HCT116 (cell line): ENCODE measurements around the gene CPD. TPM values are rescaled to one million over a fixed set of nuclear protein-coding genes. Genes with fewer than 3 reads are reported as not detected.

ENCODE experiments used
- ATAC-seq: fragments of 200-7000 bp; cut with Tn5 transposase; 2 replicates; pipeline ENCODE4 v1.9.1; 2020; ENCODE audit warnings: mild to moderate bottlenecking, moderate library complexity
- BruUV-seq: library from RNA; stranded (reverse); fragments of 400-500 nt; replicated peaks from 2 replicates; lab custom pipeline; 2021; lab: Mats Ljungman, UMichigan
- CTCF ChIA-PET: fragments of 300-600 bp; sonication (Branson Sonifier 250); formaldehyde crosslinking; loops from one replicate; lab custom pipeline; 2021; ENCODE audit warnings: antibody characterized with exemption; lab: Charles Lee
- POLR2A ChIA-PET: fragments of 300-600, 350-600 bp; sonication (Branson Sonifier 250); formaldehyde crosslinking; loops from one replicate; lab custom pipeline; 2021; ENCODE audit warnings: antibody characterized with exemption; lab: Charles Lee
- RAD21 ChIA-PET, 2 experiments: fragments of 300-600 bp; sonication (Branson Sonifier 250); formaldehyde crosslinking; loops; one replicate each; lab custom pipeline; 2023; ENCODE audit warnings: low total read pairs in 2 of 2; ENCODE audit not compliant: uncharacterized antibody in 2 of 2, unreplicated experiment in 2 of 2, low non-redundant PET in 1 of 2; lab: Charles Lee
- DNase-seq: peaks from one replicate; pipeline ENCODE4 v3.0.0-alpha.2; 2010; ENCODE audit warnings: low read depth, low spot score
- H2AFZ ChIP-seq: fragments of 200-600 bp; shearing (Covaris generic), sonication (generic); 2 replicates; pipeline ENCODE4 v1.6.1; 2017; ENCODE audit warnings: low read depth, mixed run types, mixed read lengths, antibody characterized with exemption, low read length; ENCODE audit not compliant: poor library complexity, severe bottlenecking
- H3K27ac ChIP-seq: 2 replicates; pipeline ENCODE4 v1.5.1; 2012; ENCODE audit warnings: low read depth, low read length
- H3K27me3 ChIP-seq: fragments of 200-600 bp; sonication (generic); 2 replicates; pipeline ENCODE4 v1.6.1; 2016; ENCODE audit warnings: mixed run types, low read length, mixed read lengths; ENCODE audit not compliant: insufficient read depth
- H3K36me3 ChIP-seq, 2 experiments: fragments of 200-500 bp in 1 of 2; fragments of 200-600 bp in 1 of 2; sonication (Bioruptor generic) in 1 of 2; sonication (generic) in 1 of 2; 2 replicates each; pipeline versions ENCODE4 v1.5.1 to v1.6.1; 2014 to 2016; ENCODE audit warnings: low read length in 2 of 2, inconsistent platforms in 1 of 2, mixed read lengths in 1 of 2, mixed run types in 1 of 2; ENCODE audit not compliant: insufficient read depth in 2 of 2, control insufficient read depth in 1 of 2
- H3K4me1 ChIP-seq, 2 experiments: fragments of 200-600 bp in 1 of 2; sonication (generic) in 1 of 2; 2 replicates each; pipeline versions ENCODE4 v1.5.1 to v1.6.1; 2012 to 2017; ENCODE audit warnings: low read length in 2 of 2, inconsistent platforms in 1 of 2, mild to moderate bottlenecking in 1 of 2, mixed read lengths in 1 of 2, mixed run types in 1 of 2, moderate library complexity in 1 of 2; ENCODE audit not compliant: insufficient read depth in 2 of 2, control insufficient read depth in 1 of 2
- H3K4me2 ChIP-seq: fragments of 200-600 bp; sonication (generic); 2 replicates; pipeline ENCODE4 v1.6.1; 2017; ENCODE audit warnings: mixed run types, low read length, mixed read lengths
- H3K4me3 ChIP-seq, 2 experiments: fragments of 200-600 bp in 1 of 2; sonication (generic) in 1 of 2; replicated peaks in 1 of 2; 2 replicates each; pipeline ENCODE4 v1.5.1; 2011 to 2016; ENCODE audit warnings: low read length in 2 of 2, control low read depth in 1 of 2, low read depth in 1 of 2, mild to moderate bottlenecking in 1 of 2, mixed read lengths in 1 of 2, mixed run types in 1 of 2
- H3K79me2 ChIP-seq: fragments of 200-600 bp; sonication (generic); 2 replicates; pipeline ENCODE4 v1.6.1; 2017; ENCODE audit warnings: mild to moderate bottlenecking, mixed run types, low read length, moderate library complexity, mixed read lengths; ENCODE audit not compliant: insufficient read depth
- H3K9ac ChIP-seq: fragments of 200-600 bp; sonication (generic); 2 replicates; pipeline ENCODE4 v1.6.1; 2016; ENCODE audit warnings: low read length, mixed read lengths
- H3K9me2 ChIP-seq: fragments of 200-600 bp; sonication (generic), shearing (Covaris generic); 2 replicates; pipeline ENCODE4 v1.6.1; 2017; ENCODE audit warnings: mixed run types, mild to moderate bottlenecking, moderate library complexity; ENCODE audit not compliant: insufficient read depth
- H3K9me3 ChIP-seq, 2 experiments: fragments of 200-500 bp in 1 of 2; fragments of 200-600 bp in 1 of 2; sonication (Bioruptor generic) in 1 of 2; sonication (generic) in 1 of 2; 2 replicates each; pipeline ENCODE4 v1.6.1; 2014 to 2017; ENCODE audit warnings: low read length in 2 of 2, mixed read lengths in 2 of 2, inconsistent platforms in 1 of 2, low read depth in 1 of 2, mild to moderate bottlenecking in 1 of 2, mixed run types in 1 of 2, moderate library complexity in 1 of 2; ENCODE audit not compliant: control insufficient read depth in 1 of 2, insufficient read depth in 1 of 2
- H4K20me1 ChIP-seq: fragments of 200-600 bp; sonication (generic), shearing (Covaris generic); 2 replicates; pipeline ENCODE4 v1.6.1; 2017; ENCODE audit warnings: mixed run types, mild to moderate bottlenecking, moderate library complexity; ENCODE audit not compliant: insufficient read depth
- ATF3 ChIP-seq: IDR thresholded peaks from 2 replicates; pipeline ENCODE4 v1.6.1; 2012
- CBX3 ChIP-seq: IDR thresholded peaks from 2 replicates; pipeline ENCODE4 v1.6.1; 2012; ENCODE audit warnings: low read depth
- CEBPB ChIP-seq: IDR thresholded peaks from 2 replicates; pipeline ENCODE4 v1.6.1; 2012; ENCODE audit warnings: low read depth
- CTCF ChIP-seq, 3 experiments: fragments of 200-600 bp in 1 of 3; sonication (generic) in 1 of 3; IDR thresholded peaks in 2 of 3; conservative IDR thresholded peaks in 1 of 3; 2 replicates each; pipeline ENCODE4 v1.5.1; 2012 to 2017; ENCODE audit warnings: low read depth in 2 of 3, low read length in 2 of 3, antibody characterized with exemption in 1 of 3, borderline replicate concordance in 1 of 3, control low read depth in 1 of 3, mild to moderate bottlenecking in 1 of 3, mixed read lengths in 1 of 3, mixed run types in 1 of 3, moderate library complexity in 1 of 3; ENCODE audit not compliant: insufficient read depth in 1 of 3
- EZH2 ChIP-seq: fragments of 200-600 bp; sonication (generic); IDR thresholded peaks from 2 replicates; pipeline ENCODE4 v1.6.1; 2017; ENCODE audit warnings: antibody characterized with exemption, mixed run types
- FOSL1 ChIP-seq: IDR thresholded peaks from 2 replicates; pipeline ENCODE4 v1.6.1; 2012; ENCODE audit warnings: low read depth
- POLR2A ChIP-seq: IDR thresholded peaks from 2 replicates; pipeline ENCODE4 v1.7.0; 2011; ENCODE audit warnings: borderline replicate concordance; ENCODE audit not compliant: insufficient read depth, insufficient read length; ENCODE audit errors: extremely low read depth
- POLR2AphosphoS5 ChIP-seq: IDR thresholded peaks from 2 replicates; pipeline ENCODE4 v1.6.1; 2011; ENCODE audit warnings: mild to moderate bottlenecking, low read depth, low read length, moderate library complexity
- SP1 ChIP-seq: IDR thresholded peaks from 2 replicates; pipeline ENCODE4 v1.6.1; 2012; ENCODE audit warnings: low read depth
- YY1 ChIP-seq: IDR thresholded peaks from 2 replicates; pipeline ENCODE4 v1.6.1; 2011; ENCODE audit warnings: low read length, low read depth, moderate library complexity, mild to moderate bottlenecking; ENCODE audit not compliant: insufficient replicate concordance; ENCODE audit errors: extremely low read depth
- ZFX ChIP-seq: fragments of 450-650 bp; IDR thresholded peaks from 2 replicates; pipeline ENCODE4 v1.6.1; 2017
- intact Hi-C: fragments of 100-400 bp; cut with micrococcal nuclease; formaldehyde crosslinking; loops from 2 replicates; pipeline ENCODE4 v1.10.0; 2022
- total RNA-seq: library from RNA; stranded (reverse); gene quantifications from one replicate; pipeline ENCODE4 v1.2.1, GENCODE V29; 2021; ENCODE audit not compliant: unreplicated experiment

CPD gene
- total RNA-seq, 1 experiment from 2014 or later: 47.2 TPM

DNA sequence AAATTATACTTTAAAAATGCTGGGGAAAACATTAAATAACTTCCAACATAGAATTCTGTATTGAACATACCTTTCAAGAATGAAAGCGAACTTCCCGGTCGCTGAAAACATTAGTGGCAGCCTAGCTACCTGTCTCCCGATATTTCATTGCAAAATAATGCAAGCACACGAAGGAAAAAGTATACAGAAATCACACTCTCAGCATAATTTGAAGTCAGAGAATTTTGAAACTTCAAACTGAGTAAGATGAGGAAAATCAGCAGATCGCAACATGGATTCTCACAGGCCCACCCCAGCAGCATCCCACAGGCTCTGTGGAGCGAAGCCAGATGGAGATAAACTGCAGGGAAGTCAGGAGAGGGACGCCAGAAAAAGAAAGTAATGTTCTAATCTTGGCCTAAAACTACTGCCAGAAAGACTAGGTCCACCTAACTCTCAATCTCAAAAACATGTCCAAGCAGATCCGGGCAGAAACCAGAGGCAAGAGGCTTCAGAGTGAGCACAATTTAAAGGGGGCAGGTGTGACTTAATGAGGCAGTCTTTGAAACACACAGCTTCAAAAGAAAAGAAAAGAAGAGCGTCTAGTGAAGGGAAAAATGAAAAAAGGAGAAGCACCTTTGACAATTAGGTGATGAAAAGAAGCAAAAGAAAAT, 93.6 kb downstream of the CPD start:
- Histone ChIP-seq H3K4me2 (no peak overlapping the region), H2AFZ (no peak overlapping the region), H3K9me2 (no peaks in the 10 kb centered on the region), H3K4me1 (peaks cover 0 to 7% of the 10 kb centered on the region in 2 experiments; a peak in 2 of 4 replicates), H3K4me3 (no peak overlapping the region), H4K20me1 (no peaks in the 10 kb centered on the region), H3K9me3 (no peaks in the 10 kb centered on the region), H3K36me3 (no peaks in the 10 kb centered on the region), H3K27me3 (no peaks in the 10 kb centered on the region), H3K27ac (no peak overlapping the region), H3K79me2 (peaks cover under 1% of the 10 kb centered on the region), H3K9ac (no peak overlapping the region)
- intact Hi-C loops: no loop called here
- CTCF ChIA-PET: no interaction called here
- RAD21 ChIA-PET: no interaction called here
- no TSS peak for BruUV-seq
- DNase-seq (no peak), ATAC-seq (no peak)
- POLR2A ChIA-PET: no interaction called here
- TF ChIP-seq POLR2AphosphoS5 (no peak), ZFX (no peak), EZH2 (no peak), FOSL1 (no peak), YY1 (no peak), SP1 (no peak), ATF3 (no peak)

DNA sequence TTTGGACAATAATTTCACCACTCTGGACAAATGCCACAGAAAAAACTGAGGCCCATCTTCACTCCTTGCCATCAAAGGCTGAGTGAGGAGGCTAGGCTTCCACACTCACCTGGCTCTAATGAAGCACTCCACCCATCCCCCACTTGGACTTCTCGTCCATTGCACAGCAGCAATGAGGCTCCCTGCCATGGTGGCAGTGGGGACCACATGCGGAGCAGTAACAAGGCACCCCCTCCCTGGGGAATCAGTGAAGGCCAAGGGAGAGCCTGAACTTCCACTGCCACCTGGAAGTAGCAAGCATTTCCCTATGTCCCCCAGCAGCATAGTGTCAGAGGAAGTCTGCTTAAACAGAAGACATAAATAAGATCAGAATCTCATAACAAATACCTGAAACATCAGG, 96.5 kb downstream of the CPD start:
- Histone ChIP-seq H3K9ac (no peak overlapping the region), H3K4me1 (peaks cover 0 to 12% of the 10 kb centered on the region in 2 experiments; a peak in 3 of 4 replicates), H3K27me3 (no peaks in the 10 kb centered on the region), H2AFZ (no peak overlapping the region), H3K4me3 (no peak overlapping the region), H4K20me1 (no peaks in the 10 kb centered on the region), H3K9me2 (no peaks in the 10 kb centered on the region), H3K79me2 (peaks cover 27% of the 10 kb centered on the region), H3K4me2 (no peak overlapping the region), H3K36me3 (no peaks in the 10 kb centered on the region; a peak in 1 of 4 replicates), H3K9me3 (no peaks in the 10 kb centered on the region), H3K27ac (no peak overlapping the region)
- ChIA-PET RAD21 (no interaction called here), POLR2A (no interaction called here), CTCF (no interaction called here)
- no TSS peak for BruUV-seq
- TF ChIP-seq POLR2A: no peak
- no peak for TF ChIP-seq CTCF (IDR thresholded peaks at IDR 0.05 in 2 of 3, conservative IDR thresholded peaks at IDR 0.05 in 1 of 3; ENCODE audit: borderline replicate concordance in 1 of 3, insufficient read depth in 1 of 3, low read depth in 2 of 3, low read length in 2 of 3)
- no peak for TF ChIP-seq ATF3
- no peak for TF ChIP-seq CEBPB
- TF ChIP-seq FOSL1: no peak
- TF ChIP-seq ZFX: no peak
- no peak for TF ChIP-seq CBX3
- DNase-seq (no peak), ATAC-seq (no peak)
- intact Hi-C loops: loop anchor here (5.0 kb wide), 1 partner anchor 242 kb away; no protein-coding TSS in a partner anchor
